ENCODE results near the gene IRX2. TPM values are rescaled to one million over a fixed set of nuclear protein-coding genes. Genes with fewer than 3 reads are reported as not detected.

IRX2 gene
- 5.3 and 6.7 TPM in 2 replicates for total RNA-seq (2014; rRNA removed)
- polyA plus RNA-seq (2012): 2.0 TPM

DNA sequence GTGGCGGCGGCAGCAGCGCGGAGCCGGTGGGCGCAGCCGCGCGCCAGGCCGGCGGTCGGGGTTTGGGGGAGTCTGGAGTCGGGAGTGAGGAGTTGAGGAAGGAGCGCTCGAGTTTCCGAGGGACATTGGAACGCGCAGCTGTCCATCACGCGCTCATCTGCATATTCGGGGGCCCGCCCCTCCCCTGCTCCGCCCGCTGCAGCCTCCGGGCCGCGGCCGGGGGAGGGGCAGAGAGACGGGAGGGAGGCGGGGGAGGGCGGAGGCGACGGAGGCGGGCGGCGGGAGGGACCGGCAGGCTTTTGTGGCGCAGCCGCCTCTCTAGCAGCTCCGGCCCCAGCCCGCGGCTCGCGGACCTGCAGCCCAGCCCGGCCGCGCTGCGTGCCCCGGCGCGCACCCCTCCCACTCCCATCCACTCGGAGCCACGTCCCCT lies at the start of gene IRX2:
IRX2 (minus strand) TSS at position 86 of the 430 bp plus-strand sequence. CDS start 264 bp downstream, outside the sequence.
- peak; percentile 83 for DNase-seq (ENCODE audit: low read depth)

GRCh38 chr5:2800035-2800434 lies 48.6 kb upstream of the IRX2 start:
- DNase-seq (ENCODE audit: low read depth): no peak

- DNase-seq (ENCODE audit: low read depth): no peak
Measured at GRCh38 chr5:2797981-2798380, 46.5 kb upstream of the IRX2 start.

- DNase-seq (ENCODE audit: low read depth): no peak
Measured at GRCh38 chr5:2797160-2797559, 45.7 kb upstream of the IRX2 start.

DNA sequence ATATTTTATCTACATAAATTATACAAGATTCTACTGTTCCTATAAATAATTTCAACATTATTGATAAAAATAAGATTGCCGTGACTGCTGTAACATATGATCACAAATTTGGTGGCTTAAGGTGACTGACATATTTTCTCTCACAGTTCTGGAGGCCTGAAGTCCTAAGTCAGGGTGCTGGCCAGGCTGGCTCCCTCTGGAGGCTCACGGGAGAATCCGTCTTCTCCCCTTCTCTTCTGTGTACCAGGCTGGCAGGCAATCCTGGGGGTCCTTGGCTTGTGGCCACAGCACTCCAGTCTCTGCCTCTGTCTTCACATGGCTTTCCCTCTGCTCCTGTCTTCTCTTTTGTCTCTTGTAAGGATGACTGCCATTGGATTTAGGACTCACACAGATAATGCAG lies 31.7 kb upstream of the IRX2 start:
- DNase-seq (ENCODE audit: low read depth): no peak

DNA sequence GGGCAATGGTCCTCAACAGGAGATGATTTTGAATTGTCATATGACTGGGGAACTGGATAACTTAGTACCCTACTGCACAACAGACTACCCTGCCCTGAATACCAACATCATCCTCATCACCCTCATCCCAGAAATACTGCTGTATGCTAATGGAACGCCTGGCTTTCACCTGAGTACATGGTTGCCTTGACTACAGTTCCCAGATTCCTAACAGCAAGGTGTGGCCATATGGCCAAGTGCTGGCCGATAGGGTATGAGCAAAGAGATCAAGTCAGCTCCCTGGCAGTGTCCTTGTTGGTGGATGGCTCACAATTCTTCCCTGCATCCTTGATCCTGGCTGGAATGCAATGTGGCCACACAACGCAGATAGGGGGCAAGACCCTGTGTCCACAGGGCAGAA lies 31.2 kb upstream of the IRX2 start:
- DNase-seq (ENCODE audit: low read depth): no peak

GRCh38 chr5:2780421-2781171 lies 29.1 kb upstream of the IRX2 start:
- DNase-seq (ENCODE audit: low read depth): no peak

DNA sequence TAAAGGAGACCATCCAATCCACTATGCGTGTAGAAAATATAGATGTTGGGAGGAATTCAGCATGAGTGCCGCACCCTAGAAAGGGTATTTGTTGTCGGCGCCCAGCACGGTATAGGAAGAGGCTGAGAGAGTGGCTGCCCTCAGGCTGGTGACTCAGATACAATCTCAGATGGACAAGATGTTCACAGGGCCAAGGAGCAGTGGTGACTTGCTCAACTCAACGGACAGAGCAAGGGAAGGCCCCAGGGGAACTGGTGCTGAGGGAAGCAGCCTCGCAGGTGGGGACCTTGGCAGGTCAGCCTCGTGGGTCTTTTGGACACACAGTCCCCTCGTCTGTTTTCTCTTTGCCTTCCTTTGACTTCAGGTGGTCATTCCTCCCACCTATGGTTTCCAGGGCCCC lies 28.0 kb upstream of the IRX2 start:
- no peak for DNase-seq (ENCODE audit: low read depth)

- DNase-seq (ENCODE audit: low read depth): no peak
Measured at GRCh38 chr5:2776337-2777302, 25.1 kb upstream of the IRX2 start.

- DNase-seq (ENCODE audit: low read depth): no peak
Measured at GRCh38 chr5:2773327-2773726, 21.9 kb upstream of the IRX2 start.

DNA sequence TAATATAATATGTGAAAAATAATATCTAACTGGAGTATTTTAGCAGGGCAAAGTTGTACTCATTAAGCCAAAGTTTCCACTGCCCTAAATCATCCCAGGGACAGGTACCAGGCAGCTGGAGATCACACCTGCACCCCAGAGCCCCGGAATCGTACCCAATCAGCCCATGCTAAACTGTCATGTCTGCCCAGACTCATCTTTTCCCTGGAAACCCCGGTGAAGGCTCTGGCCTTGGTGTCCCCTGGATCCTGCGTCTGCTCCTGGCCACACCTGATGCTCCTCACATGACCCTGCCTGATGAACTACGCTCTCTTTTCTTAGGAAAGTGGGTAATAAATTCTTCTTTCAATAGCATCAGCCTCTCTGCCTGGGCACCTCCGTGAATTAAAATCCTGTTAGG lies 15.6 kb upstream of the IRX2 start:
- DNase-seq (ENCODE audit: low read depth): no peak

GRCh38 chr5:2764581-2764980 lies 13.1 kb upstream of the IRX2 start:
- no peak for DNase-seq (ENCODE audit: low read depth)

DNA sequence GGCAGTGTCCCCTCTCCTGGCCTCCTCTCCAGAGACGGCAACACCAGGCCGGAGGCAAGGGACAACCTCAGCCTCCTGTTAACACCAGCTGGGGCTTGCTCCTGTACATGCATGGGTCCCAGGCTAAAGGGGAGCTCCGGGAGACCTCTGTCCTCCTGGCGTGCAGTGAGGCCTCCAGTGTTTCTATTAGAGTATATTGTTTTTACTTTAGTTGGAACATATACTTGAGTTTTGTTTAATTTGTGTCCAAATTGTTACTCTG lies 12.0 kb upstream of the IRX2 start:
- no peak for DNase-seq (ENCODE audit: low read depth)

DNA sequence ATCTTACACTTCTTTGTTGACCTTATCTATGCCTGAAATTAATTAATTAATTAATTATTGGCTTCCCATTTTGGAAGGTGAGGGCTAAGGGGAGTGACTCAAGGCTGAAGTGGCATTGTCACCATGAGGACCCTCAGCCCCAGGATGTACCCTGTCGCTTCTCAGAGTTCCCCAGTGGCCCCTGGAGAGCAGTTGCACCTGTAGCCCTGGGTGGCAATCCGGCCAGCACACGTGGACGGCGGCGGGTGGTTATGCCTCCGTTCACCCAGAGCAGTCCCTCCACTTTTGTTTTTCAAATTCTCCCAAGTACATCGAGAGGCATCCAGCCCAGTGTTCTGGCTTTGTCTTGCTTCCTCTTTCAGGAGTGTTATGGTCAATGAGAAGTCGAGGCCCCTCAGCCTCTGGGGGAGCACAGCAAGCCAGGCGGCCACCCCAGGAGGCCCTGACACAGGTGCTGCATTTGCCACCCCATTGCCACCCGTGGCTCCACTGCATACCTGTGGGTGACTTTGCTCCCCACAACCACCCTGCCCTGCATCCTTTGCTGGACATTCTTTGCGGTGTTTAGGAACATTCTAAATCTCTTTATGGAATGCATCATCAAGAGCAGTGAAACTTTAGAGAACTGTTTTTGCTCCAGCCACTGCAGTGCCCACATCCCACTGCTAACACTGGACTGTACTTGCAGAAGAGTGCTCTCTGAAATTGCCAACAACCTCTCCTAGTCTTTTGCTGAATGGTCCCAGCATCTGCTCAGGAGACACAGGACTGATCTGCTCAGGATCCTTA lies 11.5 kb upstream of the IRX2 start:
- no peak for DNase-seq (ENCODE audit: low read depth)

DNA sequence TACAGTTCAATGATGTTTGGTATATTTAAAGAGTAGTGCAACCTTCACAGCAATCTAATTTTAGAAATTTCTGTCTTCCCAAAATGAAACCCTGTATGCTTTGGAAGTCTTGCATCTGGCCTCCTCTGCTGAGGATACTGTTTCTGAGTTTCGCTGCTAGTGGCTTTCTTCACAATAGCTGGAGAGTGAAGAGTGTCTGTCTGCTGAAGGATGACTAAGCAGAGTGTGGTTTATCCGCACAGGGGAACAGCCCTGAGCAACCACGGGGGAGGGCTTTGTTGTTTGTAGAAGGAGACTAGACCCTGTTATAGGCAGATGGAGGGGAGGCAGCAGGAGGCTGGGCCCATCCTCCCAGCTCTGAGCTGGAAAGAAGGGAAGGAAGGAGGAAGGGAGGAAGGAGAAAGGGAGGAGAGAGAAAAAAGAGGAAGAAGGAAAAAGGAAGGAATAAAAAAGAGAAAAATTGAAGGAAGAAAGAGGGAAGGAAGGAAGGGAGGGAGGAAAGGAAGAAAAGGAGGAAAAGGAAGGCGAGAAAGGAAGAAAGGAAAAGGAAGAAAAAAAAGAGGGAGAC lies 10.5 kb upstream of the IRX2 start:
- DNase-seq (ENCODE audit: low read depth): no peak

DNA sequence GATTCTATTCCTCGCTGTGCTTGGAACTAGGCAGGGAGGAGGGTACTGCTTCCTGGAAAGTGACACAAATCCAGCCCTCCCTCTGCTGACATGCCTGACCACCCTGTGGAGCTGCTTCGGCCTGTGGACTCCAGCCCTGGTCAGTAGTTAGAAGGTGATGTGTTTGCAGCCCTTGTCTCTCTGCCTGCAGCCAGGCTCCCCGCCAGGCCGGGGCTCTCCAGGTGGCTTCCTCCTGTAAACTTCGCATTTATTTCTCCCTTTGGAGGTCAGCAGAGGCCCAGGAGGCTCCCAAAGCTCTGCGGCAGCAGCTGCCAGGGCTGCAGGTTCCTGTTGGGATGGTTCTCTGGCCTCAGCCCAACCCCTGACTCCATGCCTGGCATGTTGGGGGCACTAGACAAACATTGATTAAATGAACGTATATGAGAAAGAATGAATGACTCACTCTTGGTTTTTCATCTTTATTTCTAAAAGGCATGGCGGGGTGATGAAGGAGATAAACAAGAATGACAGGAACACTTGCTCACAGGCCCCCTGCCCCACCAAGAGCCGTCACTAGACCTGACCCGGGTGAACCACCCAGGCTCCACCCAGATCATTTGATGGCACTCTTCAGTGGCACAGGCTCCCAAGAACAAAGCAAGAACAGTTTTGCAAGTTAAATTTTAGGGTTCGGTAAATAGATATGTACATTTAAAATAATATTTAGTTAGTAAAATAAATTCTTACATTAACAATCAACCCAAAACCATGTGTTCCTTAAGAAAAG lies 8.4 kb upstream of the IRX2 start:
- DNase-seq (ENCODE audit: low read depth): no peak

- no peak for DNase-seq (ENCODE audit: low read depth)
Measured at GRCh38 chr5:2759091-2759490, 7.6 kb upstream of the IRX2 start.

- no peak for DNase-seq (ENCODE audit: low read depth)
Measured at GRCh38 chr5:2758632-2759031, 7.2 kb upstream of the IRX2 start.

DNA sequence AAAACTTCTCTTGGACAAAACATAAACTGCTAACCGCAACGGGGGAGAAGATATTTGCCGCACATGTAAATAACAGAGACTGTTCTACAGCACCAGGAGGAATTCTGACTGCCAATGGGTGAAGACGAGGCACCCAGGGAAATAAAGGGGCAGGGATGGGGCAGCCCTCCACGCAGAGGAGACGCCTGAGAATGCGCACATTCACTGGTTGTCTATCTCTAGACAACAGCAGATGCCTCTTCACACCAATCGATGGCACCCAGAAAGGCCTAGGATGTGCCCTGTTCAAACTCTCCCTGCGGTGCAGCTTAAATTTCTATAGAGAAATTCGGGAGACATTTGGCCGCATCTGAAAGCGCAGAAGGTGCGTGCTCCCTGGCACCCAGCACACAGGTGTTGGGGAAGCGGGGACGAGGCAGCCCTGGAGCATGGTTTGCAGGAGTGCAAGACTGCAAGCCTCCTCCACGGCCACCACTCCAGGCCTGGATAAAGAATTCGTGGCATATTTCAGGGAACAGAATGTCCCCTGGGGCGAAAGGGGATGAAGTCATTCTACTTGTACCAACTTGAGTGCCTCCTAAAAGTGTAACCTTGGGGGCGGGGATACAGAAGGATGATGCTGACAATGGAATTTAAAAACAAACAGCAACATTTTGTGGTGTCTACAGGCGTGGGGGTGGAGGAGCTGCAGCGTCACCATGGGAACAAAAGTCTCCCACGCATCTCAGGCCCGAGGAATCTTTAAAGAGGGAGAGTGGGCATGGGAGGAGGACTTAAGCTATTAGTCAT lies 6.3 kb upstream of the IRX2 start:
- DNase-seq (ENCODE audit: low read depth): peak; percentile 80
